Nephron progenitor cell (in vitro differentiated cells): ENCODE data around the gene NMB.

ENCODE experiments used
- DNase-seq: peaks from one replicate; pipeline ENCODE4 v3.0.0; 2021
- H3K27ac Mint-ChIP-seq: 2 replicates; pipeline ENCODE4 v1.8.0; 2021; ENCODE audit warnings: mild to moderate bottlenecking, moderate library complexity, mixed read lengths
- H3K27me3 Mint-ChIP-seq: 2 replicates; pipeline ENCODE4 v1.8.0; 2021; ENCODE audit warnings: mild to moderate bottlenecking, low read depth, mixed read lengths; ENCODE audit not compliant: poor library complexity
- H3K36me3 Mint-ChIP-seq: 2 replicates; pipeline ENCODE4 v1.8.0; 2021; ENCODE audit warnings: low read depth, mixed read lengths
- H3K4me1 Mint-ChIP-seq: 2 replicates; pipeline ENCODE4 v1.8.0; 2021; ENCODE audit warnings: mixed read lengths
- H3K4me3 Mint-ChIP-seq: 2 replicates; pipeline ENCODE4 v1.8.0; 2021; ENCODE audit warnings: mild to moderate bottlenecking, moderate library complexity, mixed read lengths
- H3K9me3 Mint-ChIP-seq: 2 replicates; pipeline ENCODE4 v1.8.0; 2021; ENCODE audit warnings: mild to moderate bottlenecking, moderate library complexity, mixed read lengths
- CTCF ChIP-seq: fragments of 200-600 bp; sonication (generic); IDR thresholded peaks from 2 replicates; pipeline ENCODE4 v1.5.0; 2021; ENCODE audit warnings: antibody characterized with exemption

NMB gene

GRCh38 chr15:84621358-84621979 is 36.5 kb downstream of the NMB start:
- Mint-ChIP-seq H3K4me1 (no peaks in the 10 kb centered on the region), H3K9me3 (peaks cover 93% of the 10 kb centered on the region), H3K36me3 (peaks cover 100% of the 10 kb centered on the region), H3K4me3 (no peak overlapping the region), H3K27ac (no peak overlapping the region), H3K27me3 (peaks cover 10% of the 10 kb centered on the region)
- no peak for DNase-seq
- no peak for TF ChIP-seq CTCF

GRCh38 chr15:84620626-84621025 is 37.4 kb downstream of the NMB start:
- Mint-ChIP-seq H3K9me3 (peaks cover 97% of the 10 kb centered on the region), H3K36me3 (peaks cover 100% of the 10 kb centered on the region), H3K27me3 (peaks cover 10% of the 10 kb centered on the region), H3K4me1 (no peaks in the 10 kb centered on the region), H3K27ac (no peak overlapping the region), H3K4me3 (no peak overlapping the region)
- no peak for DNase-seq
- TF ChIP-seq CTCF = no peak

GRCh38 chr15:84616235-84616634 is 41.8 kb downstream of the NMB start:
- Mint-ChIP-seq H3K36me3 (peaks cover 99% of the 10 kb centered on the region), H3K4me1 (peaks cover 5% of the 10 kb centered on the region), H3K4me3 (no peak overlapping the region), H3K27me3 (peaks cover 4% of the 10 kb centered on the region), H3K27ac (no peak overlapping the region), H3K9me3 (peaks cover 83% of the 10 kb centered on the region)
- DNase-seq = no peak
- no peak for TF ChIP-seq CTCF

- no peak for TF ChIP-seq CTCF
- Mint-ChIP-seq H3K4me3 (no peak overlapping the region), H3K27ac (peak overlapping the region; percentile 88), H3K36me3 (peaks cover 94% of the 10 kb centered on the region), H3K27me3 (no peaks in the 10 kb centered on the region), H3K4me1 (peaks cover 11% of the 10 kb centered on the region), H3K9me3 (peaks cover 45% of the 10 kb centered on the region)
- DNase-seq = no peak
Measured at GRCh38 chr15:84611631-84612030, 46.4 kb downstream of the NMB start.

GRCh38 chr15:84609818-84610525 is 48.0 kb downstream of the NMB start:
- Mint-ChIP-seq H3K9me3 (peaks cover 31% of the 10 kb centered on the region), H3K27ac (no peak overlapping the region), H3K4me1 (peaks cover 23% of the 10 kb centered on the region), H3K27me3 (no peaks in the 10 kb centered on the region), H3K4me3 (no peak overlapping the region), H3K36me3 (peaks cover 94% of the 10 kb centered on the region)
- DNase-seq = no peak
- TF ChIP-seq CTCF = no peak
